ENCODE results near the gene CYFIP2. TPM values are rescaled to one million over a fixed set of nuclear protein-coding genes. Genes with fewer than 3 reads are reported as not detected.

The CYFIP2 gene
- total RNA-seq, 1 experiment from 2014 or later = 10.6 TPM

GRCh38 chr5:157258450-157258849, 7.5 kb upstream of the CYFIP2 start:
- no peak for DNase-seq (ENCODE audit: low spot score)

- no peak for DNase-seq (ENCODE audit: low spot score)
Observed at GRCh38 chr5:157259699-157260098, 6.2 kb upstream of the CYFIP2 start.

- DNase-seq (ENCODE audit: low spot score) = no peak
Observed at GRCh38 chr5:157263496-157264090, 2.3 kb upstream of the CYFIP2 start.

- DNase-seq (ENCODE audit: low spot score) = no peak
Observed at GRCh38 chr5:157266286-157267007, 524 bp downstream of the CYFIP2 start.

DNA sequence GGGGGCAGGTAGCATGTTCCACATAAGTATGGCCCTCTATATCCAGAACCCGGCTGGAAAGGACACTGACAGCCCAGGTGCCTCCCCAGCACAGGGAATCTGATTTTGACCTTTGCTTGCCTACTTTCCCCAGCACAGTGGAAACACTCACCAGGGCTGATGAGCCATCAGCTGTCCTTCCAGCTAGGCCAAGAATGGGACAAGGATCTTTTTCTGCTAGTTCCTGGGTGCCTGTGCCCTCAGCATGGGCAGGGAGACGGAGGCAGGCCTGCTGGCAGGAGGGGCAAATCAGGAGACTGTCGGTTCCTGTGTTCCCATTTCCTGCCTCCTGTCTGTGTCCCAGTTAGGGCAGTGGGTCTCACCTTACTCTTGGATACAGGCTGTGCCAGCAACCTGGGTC, 1.1 kb downstream of the CYFIP2 start:
- no peak for DNase-seq (ENCODE audit: low spot score)

- no peak for DNase-seq (ENCODE audit: low spot score)
Observed at GRCh38 chr5:157267761-157268480, 2.0 kb downstream of the CYFIP2 start.

GRCh38 chr5:157269165-157269671, 3.3 kb downstream of the CYFIP2 start:
- no peak for DNase-seq (ENCODE audit: low spot score)

DNA sequence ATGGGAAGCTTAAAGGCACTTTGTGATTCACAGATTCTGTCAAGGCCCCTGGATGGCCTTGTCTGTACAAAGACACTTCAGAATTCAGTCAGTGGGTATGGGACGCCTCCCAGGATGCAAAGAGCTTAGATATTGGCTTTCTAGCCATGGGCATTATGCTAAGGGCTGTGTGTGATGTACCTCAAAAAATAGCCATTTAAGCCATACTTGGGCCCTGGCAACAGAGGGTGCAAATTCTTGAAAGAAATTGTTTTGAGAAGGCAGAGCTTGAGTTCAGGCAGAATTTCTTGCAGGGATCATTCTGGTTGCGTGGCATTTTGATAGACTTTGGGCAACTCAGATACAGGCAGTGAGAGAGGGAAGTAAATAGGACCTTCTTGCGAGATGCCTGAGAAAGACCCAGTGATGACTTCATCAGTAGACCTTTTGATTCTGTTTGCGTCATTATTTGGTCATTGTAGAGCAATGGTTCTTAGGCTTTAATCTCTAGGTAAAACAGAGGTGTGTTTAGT, 3.9 kb downstream of the CYFIP2 start:
- no peak for DNase-seq (ENCODE audit: low spot score)

- no peak for DNase-seq (ENCODE audit: low spot score)
Observed at GRCh38 chr5:157270771-157271170, 4.8 kb downstream of the CYFIP2 start.

DNA sequence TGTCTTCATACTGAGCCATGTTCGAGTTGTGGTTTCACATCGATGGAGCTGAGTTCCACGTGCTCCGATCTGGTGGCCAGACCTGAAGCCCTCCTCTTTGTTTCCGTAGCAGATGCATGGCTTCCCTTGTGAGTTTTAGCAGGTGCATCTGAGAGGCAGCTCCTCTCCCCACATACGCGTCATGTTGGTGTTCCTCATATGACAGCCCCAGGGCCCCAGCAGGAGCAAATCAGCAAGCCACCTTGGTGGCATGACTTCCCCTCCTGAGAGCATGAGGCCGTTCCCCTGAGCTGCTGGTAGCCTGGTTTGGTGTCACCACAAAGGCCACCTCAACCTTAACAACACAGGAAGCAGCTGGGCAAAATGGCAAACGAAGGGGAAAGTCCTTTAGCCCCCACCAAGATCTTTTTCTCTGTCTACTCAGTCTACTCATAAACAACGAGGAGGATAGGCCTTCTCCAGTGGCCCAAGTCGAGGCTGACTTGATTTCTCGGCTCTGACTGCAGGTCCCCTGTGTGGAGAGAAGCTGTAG, 5.9 kb downstream of the CYFIP2 start:
- no peak for DNase-seq (ENCODE audit: low spot score)

DNA sequence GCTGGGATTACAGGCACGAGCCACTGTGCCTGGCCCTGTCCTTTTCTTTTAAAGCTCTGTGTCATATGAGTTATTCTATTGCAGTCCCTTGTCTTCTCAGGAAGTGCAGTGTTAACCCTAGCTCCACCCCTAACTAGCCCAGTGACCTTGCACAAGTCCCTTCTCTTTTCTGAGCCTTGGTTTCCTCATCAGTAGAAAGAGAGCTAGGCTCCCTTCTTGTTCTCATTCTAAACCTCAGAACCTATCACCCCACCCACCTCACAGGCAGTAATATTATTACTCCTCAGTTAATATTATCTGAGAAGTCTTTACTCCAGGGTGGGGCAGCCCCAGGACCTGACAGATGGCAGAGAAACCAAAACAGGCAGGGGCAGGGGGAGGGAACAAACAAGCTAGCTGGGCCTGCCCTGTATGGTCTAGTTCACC, 7.2 kb downstream of the CYFIP2 start:
- DNase-seq (ENCODE audit: low spot score) = no peak

- DNase-seq (ENCODE audit: low spot score) = no peak
Observed at GRCh38 chr5:157275403-157275802, 9.5 kb downstream of the CYFIP2 start.

DNA sequence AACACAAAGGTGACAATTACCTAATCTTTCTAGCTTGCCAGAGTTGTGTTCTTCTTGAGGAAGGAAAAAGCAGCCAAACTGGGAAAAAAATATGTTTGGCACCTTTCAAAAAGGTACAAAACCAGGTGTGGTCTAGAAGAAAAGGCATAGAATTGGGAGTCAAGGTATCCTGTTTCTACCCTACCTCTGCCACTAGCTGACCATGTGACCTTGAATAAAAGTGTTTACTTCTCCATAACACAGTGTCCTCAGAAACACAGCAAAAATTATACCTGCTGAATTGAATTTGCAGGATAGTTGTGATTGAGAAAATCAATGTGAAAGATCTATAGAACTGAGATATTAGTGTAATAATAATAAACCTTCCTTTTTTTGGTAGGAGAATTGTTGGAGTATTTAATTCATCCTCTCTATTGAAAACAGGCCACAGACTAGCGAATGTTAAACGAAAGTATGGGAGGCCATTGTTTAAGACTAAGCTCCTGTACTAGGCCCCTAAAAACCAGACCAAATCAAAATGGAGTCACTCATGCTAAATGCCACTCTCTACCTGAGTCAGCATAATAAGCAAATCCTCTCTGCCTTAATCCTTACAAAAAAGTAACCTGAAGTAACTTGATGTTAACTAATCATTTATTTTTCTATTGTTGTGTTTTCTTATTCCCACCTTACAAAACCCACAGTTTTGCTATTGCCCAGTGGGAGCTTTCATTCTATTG, 12.6 kb downstream of the CYFIP2 start:
- DNase-seq (ENCODE audit: low spot score) = no peak

GRCh38 chr5:157279605-157280239, 13.8 kb downstream of the CYFIP2 start:
- no peak for DNase-seq (ENCODE audit: low spot score)

- no peak for DNase-seq (ENCODE audit: low spot score)
Observed at GRCh38 chr5:157280927-157281326, 15.0 kb downstream of the CYFIP2 start.

GRCh38 chr5:157282150-157282549, 16.2 kb downstream of the CYFIP2 start:
- DNase-seq (ENCODE audit: low spot score) = no peak

- DNase-seq (ENCODE audit: low spot score) = no peak
Observed at GRCh38 chr5:157283434-157283833, 17.5 kb downstream of the CYFIP2 start.

- DNase-seq (ENCODE audit: low spot score) = no peak
Observed at GRCh38 chr5:157284458-157285212, 18.7 kb downstream of the CYFIP2 start.

DNA sequence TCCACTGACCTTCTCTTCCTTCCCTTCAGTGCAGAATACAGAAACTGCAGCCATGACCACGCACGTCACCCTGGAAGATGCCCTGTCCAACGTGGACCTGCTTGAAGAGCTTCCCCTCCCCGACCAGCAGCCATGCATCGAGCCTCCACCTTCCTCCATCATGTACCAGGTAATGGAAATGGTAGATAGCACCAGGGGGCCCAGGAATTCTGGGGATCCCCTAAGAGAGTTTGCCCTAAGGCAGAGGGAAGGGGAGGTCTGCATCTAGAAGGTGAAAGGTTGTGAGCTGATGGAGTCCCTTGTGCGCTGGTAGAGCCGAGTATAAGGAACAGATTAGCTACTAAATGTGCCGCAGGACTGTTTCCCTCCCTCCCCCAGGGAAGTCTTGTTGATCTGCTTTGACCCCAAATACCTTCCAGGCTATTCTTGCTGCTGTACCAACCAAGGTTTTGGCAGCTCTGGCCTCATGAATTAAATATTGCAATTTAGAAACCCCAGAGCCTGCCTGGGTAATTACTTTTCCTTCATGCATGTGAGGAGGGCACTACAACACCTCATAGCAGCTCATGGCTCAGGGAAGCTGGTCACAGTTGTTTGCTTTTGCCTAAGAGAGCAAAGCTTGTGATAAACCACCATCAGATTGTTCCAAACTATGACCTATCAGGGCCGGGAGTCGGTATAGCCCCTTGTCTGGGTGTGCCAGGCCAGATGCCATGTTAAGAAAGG, 19.6 kb downstream of the CYFIP2 start:
- DNase-seq (ENCODE audit: low spot score) = no peak

- DNase-seq (ENCODE audit: low spot score) = no peak
Observed at GRCh38 chr5:157286761-157287211, 20.9 kb downstream of the CYFIP2 start.

All from H4 (cell line).